DND-41 (cell line): Measurements from ENCODE around the gene OR8U1.

Experiments
- ATAC-seq: fragments of 200-7000 bp; cut with Tn5 transposase; 3 replicates; pipeline ENCODE4 v1.9.1; 2021; ENCODE audit warnings: low read depth; ENCODE audit not compliant: insufficient read depth
- DNase-seq: peaks from one replicate; pipeline ENCODE4 v3.0.0-alpha.2; 2020
- H2AFZ ChIP-seq: 2 replicates; pipeline ENCODE4 v1.6.0; 2012; ENCODE audit warnings: low read depth, low read length
- H3K27ac ChIP-seq: 2 replicates; pipeline ENCODE4 v1.5.1; 2012; ENCODE audit warnings: low read length, inconsistent platforms
- H3K27me3 ChIP-seq: fragments of 200-600 bp; sonication (generic); 2 replicates; pipeline ENCODE4 v1.6.0; 2012; ENCODE audit warnings: low read length, mild to moderate bottlenecking, inconsistent platforms; ENCODE audit not compliant: insufficient read depth, poor library complexity
- H3K36me3 ChIP-seq: 2 replicates; pipeline ENCODE4 v1.5.1; 2012; ENCODE audit warnings: low read length, inconsistent platforms; ENCODE audit not compliant: insufficient read depth
- H3K4me1 ChIP-seq: 2 replicates; pipeline ENCODE4 v1.5.1; 2012; ENCODE audit warnings: mild to moderate bottlenecking, low read length; ENCODE audit not compliant: insufficient read depth
- H3K4me2 ChIP-seq: 2 replicates; pipeline ENCODE4 v1.6.0; 2012; ENCODE audit warnings: mild to moderate bottlenecking, moderate library complexity, low read length, inconsistent platforms; ENCODE audit not compliant: insufficient read depth
- H3K4me3 ChIP-seq, 2 experiments: fragments of 200-600 bp in 1 of 2; shearing (Covaris generic) in 1 of 2; 2 replicates each; pipeline ENCODE4 v1.5.1; 2012 to 2016; ENCODE audit warnings: inconsistent platforms in 2 of 2, low read length in 2 of 2, mild to moderate bottlenecking in 2 of 2, low read depth in 1 of 2, moderate library complexity in 1 of 2
- H3K79me2 ChIP-seq: 2 replicates; pipeline ENCODE4 v1.6.0; 2012; ENCODE audit warnings: low read length, inconsistent platforms; ENCODE audit not compliant: insufficient read depth
- H3K9ac ChIP-seq: 2 replicates; pipeline ENCODE4 v1.6.0; 2012; ENCODE audit warnings: low read depth, mild to moderate bottlenecking, inconsistent platforms, low read length, moderate library complexity
- H3K9me3 ChIP-seq: 2 replicates; pipeline ENCODE4 v1.5.1; 2012; ENCODE audit warnings: low read length, moderate library complexity, mild to moderate bottlenecking, inconsistent platforms; ENCODE audit not compliant: insufficient read depth, severe bottlenecking
- H4K20me1 ChIP-seq: 2 replicates; pipeline ENCODE4 v1.6.0; 2012; ENCODE audit warnings: low read length; ENCODE audit not compliant: insufficient read depth
- EZH2 ChIP-seq: IDR thresholded peaks from 3 replicates; pipeline ENCODE4 v1.6.1; 2012; ENCODE audit warnings: borderline replicate concordance, low read depth, mild to moderate bottlenecking, moderate library complexity, low read length, inconsistent platforms; ENCODE audit not compliant: severe bottlenecking
- TF ChIP-seq, protein P1 (sequence below): IDR thresholded peaks from 2 replicates; pipeline ENCODE4 v1.5.1; 2012; ENCODE audit warnings: borderline replicate concordance, low read length, moderate library complexity, mild to moderate bottlenecking; ENCODE audit not compliant: poor library complexity, severe bottlenecking; ENCODE audit errors: extremely low read depth

Gene OR8U1

DNA sequence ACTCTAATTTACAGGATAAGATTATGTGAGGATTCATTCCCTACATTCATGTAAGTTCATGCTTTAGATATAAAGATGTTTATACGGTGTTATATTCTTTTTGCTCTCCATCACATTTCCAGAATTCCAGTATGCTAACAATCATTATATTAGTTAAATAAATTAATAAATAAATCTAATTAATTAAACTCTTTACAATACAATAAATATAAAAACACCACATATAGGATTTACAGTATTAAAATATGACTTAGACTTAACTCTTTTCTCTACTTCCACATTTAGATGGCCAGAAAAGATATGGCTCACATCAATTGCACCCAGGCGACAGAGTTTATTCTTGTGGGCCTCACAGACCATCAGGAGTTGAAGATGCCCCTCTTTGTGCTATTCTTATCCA is at the start of gene OR8U1:
Gene OR8U1 (plus strand): TSS at position 301 of the 400 bp plus-strand sequence. CDS start 0 bp downstream, at position 301.
- H3K4me3 ChIP-seq, result no peak within 1 kb of the TSS
- no peaks in the 10 kb centered on the region for H4K20me1 ChIP-seq
- no peak within 1 kb of the TSS for H2AFZ ChIP-seq
- TF ChIP-seq EZH2, result no peak
- TF ChIP-seq, protein P1, sequence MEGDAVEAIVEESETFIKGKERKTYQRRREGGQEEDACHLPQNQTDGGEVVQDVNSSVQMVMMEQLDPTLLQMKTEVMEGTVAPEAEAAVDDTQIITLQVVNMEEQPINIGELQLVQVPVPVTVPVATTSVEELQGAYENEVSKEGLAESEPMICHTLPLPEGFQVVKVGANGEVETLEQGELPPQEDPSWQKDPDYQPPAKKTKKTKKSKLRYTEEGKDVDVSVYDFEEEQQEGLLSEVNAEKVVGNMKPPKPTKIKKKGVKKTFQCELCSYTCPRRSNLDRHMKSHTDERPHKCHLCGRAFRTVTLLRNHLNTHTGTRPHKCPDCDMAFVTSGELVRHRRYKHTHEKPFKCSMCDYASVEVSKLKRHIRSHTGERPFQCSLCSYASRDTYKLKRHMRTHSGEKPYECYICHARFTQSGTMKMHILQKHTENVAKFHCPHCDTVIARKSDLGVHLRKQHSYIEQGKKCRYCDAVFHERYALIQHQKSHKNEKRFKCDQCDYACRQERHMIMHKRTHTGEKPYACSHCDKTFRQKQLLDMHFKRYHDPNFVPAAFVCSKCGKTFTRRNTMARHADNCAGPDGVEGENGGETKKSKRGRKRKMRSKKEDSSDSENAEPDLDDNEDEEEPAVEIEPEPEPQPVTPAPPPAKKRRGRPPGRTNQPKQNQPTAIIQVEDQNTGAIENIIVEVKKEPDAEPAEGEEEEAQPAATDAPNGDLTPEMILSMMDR, result no peak
- no peaks in the 10 kb centered on the region for H3K27me3 ChIP-seq
- H3K4me2 ChIP-seq, result no peak within 1 kb of the TSS
- no peak within 1 kb of the TSS for H3K27ac ChIP-seq
- ATAC-seq (no peak), DNase-seq (no peak)
- no peak within 1 kb of the TSS for H3K9ac ChIP-seq
- no peaks in the 10 kb centered on the region for H3K4me1 ChIP-seq
- no peaks in the 10 kb centered on the region for H3K9me3 ChIP-seq
- no peaks in the 10 kb centered on the region for H3K36me3 ChIP-seq
- no peaks in the 10 kb centered on the region for H3K79me2 ChIP-seq

DNA sequence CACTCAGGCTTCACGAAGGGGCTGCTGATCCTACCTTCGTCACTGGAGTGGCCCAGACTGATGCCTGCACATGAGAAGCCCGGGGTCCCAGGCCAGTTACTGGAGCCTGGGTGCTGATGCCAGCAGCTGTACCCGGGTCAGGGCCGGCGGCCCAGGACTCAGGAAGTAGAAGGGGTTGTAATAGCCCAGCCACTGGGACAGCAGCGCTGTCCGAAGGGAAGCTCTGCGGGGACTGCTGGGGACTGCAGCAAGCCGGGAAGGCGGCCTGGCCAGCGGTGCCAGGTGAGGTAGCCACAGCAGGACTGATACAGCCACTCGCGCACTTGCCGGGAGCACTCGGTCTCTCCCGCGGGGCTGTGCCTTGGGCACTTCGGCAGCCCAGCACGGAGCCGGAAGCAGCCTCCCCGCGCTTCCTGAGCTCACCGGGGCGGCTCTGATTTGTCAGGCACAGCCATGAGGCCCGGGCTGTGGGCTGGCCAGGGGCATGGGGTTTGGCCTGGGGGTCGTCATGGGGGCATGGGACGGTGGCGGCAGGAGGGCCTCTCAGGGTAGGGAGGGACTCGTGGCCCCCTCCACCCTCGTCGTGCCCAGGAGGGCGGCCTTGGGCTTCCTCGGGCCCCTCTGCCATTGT is 43.4 kb upstream of the OR8U1 start:
- TF ChIP-seq, protein P1, result no peak
- no peak for TF ChIP-seq EZH2
- H3K36me3 ChIP-seq, result no peaks in the 10 kb centered on the region
- H3K4me1 ChIP-seq, result no peaks in the 10 kb centered on the region
- no peak for ATAC-seq
- DNase-seq, result no peak
- no peaks in the 10 kb centered on the region for H3K27me3 ChIP-seq
- H3K9me3 ChIP-seq, result no peaks in the 10 kb centered on the region
- H3K9ac ChIP-seq, result no peak overlapping the region
- no peaks in the 10 kb centered on the region for H3K79me2 ChIP-seq
- no peaks in the 10 kb centered on the region for H4K20me1 ChIP-seq
- no peak overlapping the region for H3K4me2 ChIP-seq
- no peak overlapping the region for H2AFZ ChIP-seq
- no peak overlapping the region for H3K4me3 ChIP-seq
- no peak overlapping the region for H3K27ac ChIP-seq

DNA sequence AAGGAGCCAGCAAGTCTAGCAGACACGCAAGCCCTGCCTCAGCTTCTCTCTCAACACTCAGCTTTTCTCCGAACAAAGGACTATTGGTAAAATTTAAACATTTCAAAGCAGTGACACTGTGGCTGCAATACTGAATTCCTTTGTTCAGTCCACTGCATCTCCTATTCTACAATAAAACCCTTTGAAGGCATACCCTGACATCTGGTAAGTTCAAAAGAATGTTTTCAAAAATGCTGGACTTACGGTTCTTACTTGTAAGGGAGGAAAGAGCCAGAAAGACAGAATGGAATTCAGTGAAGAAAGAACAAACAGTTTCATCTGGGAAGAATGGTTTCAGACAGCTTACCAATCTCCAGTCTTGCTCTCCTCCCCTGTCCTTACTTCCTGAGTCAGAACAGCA is 42.3 kb upstream of the OR8U1 start:
- no peak overlapping the region for H3K27ac ChIP-seq
- no peaks in the 10 kb centered on the region for H3K36me3 ChIP-seq
- ATAC-seq (no peak), DNase-seq (no peak)
- H2AFZ ChIP-seq, result no peak overlapping the region
- no peak overlapping the region for H3K9ac ChIP-seq
- no peak overlapping the region for H3K4me3 ChIP-seq
- H3K27me3 ChIP-seq, result no peaks in the 10 kb centered on the region
- no peaks in the 10 kb centered on the region for H3K79me2 ChIP-seq
- H3K4me2 ChIP-seq, result no peak overlapping the region
- TF ChIP-seq, protein P1, result no peak
- no peak for TF ChIP-seq EZH2
- H4K20me1 ChIP-seq, result no peaks in the 10 kb centered on the region
- H3K9me3 ChIP-seq, result no peaks in the 10 kb centered on the region
- H3K4me1 ChIP-seq, result no peaks in the 10 kb centered on the region

DNA sequence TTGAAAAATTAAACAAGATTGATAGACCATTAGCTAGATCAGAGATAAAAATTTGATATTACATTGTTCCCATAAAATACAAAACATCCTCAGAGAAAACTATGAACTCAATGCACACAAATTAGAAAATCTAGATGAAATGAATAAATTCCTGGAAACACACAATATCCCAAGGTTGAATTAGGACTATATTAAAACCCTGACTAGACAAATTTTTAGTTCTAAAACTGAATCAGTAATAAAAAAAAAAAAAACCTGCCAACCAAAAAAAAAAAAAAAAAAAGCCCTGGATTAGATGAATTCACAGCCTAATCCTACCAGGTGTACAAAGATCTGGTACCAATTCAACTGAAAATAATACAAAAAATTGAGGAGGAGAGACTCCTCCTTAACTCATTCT is 35.1 kb upstream of the OR8U1 start:
- no peak for TF ChIP-seq EZH2
- TF ChIP-seq, protein P1, result no peak
- Histone ChIP-seq H3K27me3 (no peaks in the 10 kb centered on the region), H3K36me3 (no peaks in the 10 kb centered on the region), H3K79me2 (no peaks in the 10 kb centered on the region), H3K9ac (no peak overlapping the region), H3K4me3 (no peak overlapping the region), H3K4me1 (no peaks in the 10 kb centered on the region), H3K27ac (no peak overlapping the region), H3K4me2 (no peak overlapping the region), H3K9me3 (no peaks in the 10 kb centered on the region), H4K20me1 (no peaks in the 10 kb centered on the region), H2AFZ (no peak overlapping the region)
- DNase-seq (no peak), ATAC-seq (no peak)
